Occipital lobe (tissue), 2 donors: ENCODE results near the gene REPS2. TPM values are rescaled to one million over a fixed set of nuclear protein-coding genes. Genes with fewer than 3 reads are reported as not detected.

Source experiments
- DNase-seq: peaks from one replicate; lab custom pipeline; 2025; lab: John Stamatoyannopoulos, UW
- total RNA-seq: library from RNA; depleted of rRNA; stranded (reverse); fragments of >200 nt; gene quantifications from one replicate; pipeline ENCODE4 v1.2.3, GENCODE V29; 2014

Gene REPS2
- total RNA-seq, 1 donor from 2014 or later, result 37.7 TPM

- DNase-seq, result no peak
Observed at GRCh38 chrX:17000751-17001150, 54.3 kb downstream of the REPS2 start.

- DNase-seq, result no peak
Observed at GRCh38 chrX:17005712-17006368, 59.4 kb downstream of the REPS2 start.

- no peak for DNase-seq
Observed at GRCh38 chrX:17007134-17007768, 60.8 kb downstream of the REPS2 start.

GRCh38 chrX:17009856-17010625 lies 63.6 kb downstream of the REPS2 start:
- DNase-seq, result no peak

GRCh38 chrX:17012465-17012864 lies 66.0 kb downstream of the REPS2 start:
- DNase-seq, result no peak

GRCh38 chrX:17014216-17014615 lies 67.8 kb downstream of the REPS2 start:
- no peak for DNase-seq

- no peak for DNase-seq
Observed at GRCh38 chrX:17017134-17017533, 70.7 kb downstream of the REPS2 start.

GRCh38 chrX:17020356-17020755 lies 73.9 kb downstream of the REPS2 start:
- no peak for DNase-seq

- DNase-seq, result no peak
Observed at GRCh38 chrX:17020851-17021821, 74.7 kb downstream of the REPS2 start.

GRCh38 chrX:17021851-17022604 lies 75.6 kb downstream of the REPS2 start:
- DNase-seq, result peak; percentile 5

- no peak for DNase-seq
Observed at GRCh38 chrX:17023661-17024060, 77.2 kb downstream of the REPS2 start.

- no peak for DNase-seq
Observed at GRCh38 chrX:17024886-17025285, 78.4 kb downstream of the REPS2 start.

GRCh38 chrX:17025621-17026302 lies 79.3 kb downstream of the REPS2 start:
- no peak for DNase-seq

GRCh38 chrX:17027931-17028330 lies 81.5 kb downstream of the REPS2 start:
- no peak for DNase-seq

GRCh38 chrX:17028356-17028755 lies 81.9 kb downstream of the REPS2 start:
- no peak for DNase-seq

- no peak for DNase-seq
Observed at GRCh38 chrX:17030092-17030491, 83.6 kb downstream of the REPS2 start.

- no peak for DNase-seq
Observed at GRCh38 chrX:17030580-17031270, 84.3 kb downstream of the REPS2 start.

GRCh38 chrX:17031827-17032226 lies 85.4 kb downstream of the REPS2 start:
- DNase-seq, result no peak

- DNase-seq, result no peak
Observed at GRCh38 chrX:17032351-17032750, 85.9 kb downstream of the REPS2 start.
